Vagina (tissue), 2 donors: Measurements from ENCODE around the gene TCF20. TPM values are rescaled to one million over a fixed set of nuclear protein-coding genes. Genes with fewer than 3 reads are reported as not detected.

Experiments
- DNase-seq, 2 donors: peaks; one replicate each; pipeline ENCODE4 v3.0.0-alpha.2; 2017; ENCODE audit errors: extremely low spot score in 2 of 2
- H3K27ac ChIP-seq: fragments of 200-600 bp; sonication (generic); one replicate; pipeline ENCODE4 v1.5.1; 2019
- H3K27me3 ChIP-seq: fragments of 200-600 bp; sonication (generic); one replicate; pipeline ENCODE4 v1.5.1; 2019
- H3K36me3 ChIP-seq, 2 donors: fragments of 200-600 bp; sonication (generic); one replicate each; pipeline ENCODE4 v1.5.1; 2017 to 2019
- H3K4me1 ChIP-seq: fragments of 200-600 bp; sonication (generic); one replicate; pipeline ENCODE4 v1.5.1; 2019
- H3K4me3 ChIP-seq, 2 donors: fragments of 200-600 bp; sonication (generic); 1 replicate in 1 of 2; 2 replicates in 1 of 2; pipeline ENCODE4 v1.5.1; 2016 to 2019
- H3K9me3 ChIP-seq: fragments of 200-600 bp; sonication (generic); one replicate; pipeline ENCODE4 v1.5.1; 2019
- POLR2A ChIP-seq, 2 donors: fragments of 450-650 bp; IDR thresholded peaks; one replicate each; pipeline ENCODE4 v1.6.1; 2017; ENCODE audit warnings: antibody characterized with exemption in 2 of 2, mild to moderate bottlenecking in 2 of 2, moderate library complexity in 2 of 2
- POLR2AphosphoS5 ChIP-seq, 2 donors: sonication (generic); formaldehyde crosslinking; IDR thresholded peaks; one replicate each; pipeline ENCODE4 v1.9.0; 2017; ENCODE audit warnings: antibody characterized with exemption in 2 of 2, mild to moderate bottlenecking in 2 of 2, low read depth in 1 of 2; ENCODE audit not compliant: insufficient read depth in 1 of 2
- intact Hi-C: fragments of 100-400 bp; cut with DNase I; formaldehyde crosslinking; loops from one replicate; pipeline ENCODE4 v1.15.1; 2023
- total RNA-seq: library from RNA; depleted of rRNA; stranded (reverse); fragments of >200 nt; gene quantifications from one replicate; pipeline ENCODE4 v1.2.3, GENCODE V29; 2016
- TF ChIP-seq, protein P1 (sequence below), 3 experiments: fragments of 450-650 bp in 2 of 3; fragments of 200-600 bp in 1 of 3; sonication (generic) in 1 of 3; IDR thresholded peaks; one replicate each; pipeline ENCODE4 v1.5.1; 2017 to 2019; ENCODE audit warnings: antibody characterized with exemption in 3 of 3, mild to moderate bottlenecking in 2 of 3, moderate library complexity in 2 of 3

Gene TCF20
- total RNA-seq, 1 donor from 2014 or later: 30.4 TPM

DNA sequence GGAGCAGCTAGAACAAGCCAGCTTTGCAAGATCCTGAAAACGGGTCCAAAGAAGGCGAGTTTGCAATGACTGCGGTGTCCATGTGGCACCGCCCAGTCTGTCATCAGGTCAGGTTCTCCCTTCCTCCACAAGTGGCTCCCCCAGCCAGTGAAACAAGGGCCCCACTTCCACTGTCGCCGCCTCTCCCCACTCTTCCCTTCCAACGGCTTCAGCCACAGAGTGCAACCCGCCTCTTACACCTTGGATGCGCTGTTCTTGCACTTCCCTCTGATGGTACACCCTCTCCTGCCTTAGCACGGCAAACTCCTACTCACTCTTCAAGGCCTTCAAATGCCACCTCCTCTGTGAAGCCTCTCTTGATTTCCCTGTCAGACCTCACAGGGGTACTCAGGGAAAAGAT, 10.8 kb upstream of the TCF20 start:
- TF ChIP-seq, protein P1, sequence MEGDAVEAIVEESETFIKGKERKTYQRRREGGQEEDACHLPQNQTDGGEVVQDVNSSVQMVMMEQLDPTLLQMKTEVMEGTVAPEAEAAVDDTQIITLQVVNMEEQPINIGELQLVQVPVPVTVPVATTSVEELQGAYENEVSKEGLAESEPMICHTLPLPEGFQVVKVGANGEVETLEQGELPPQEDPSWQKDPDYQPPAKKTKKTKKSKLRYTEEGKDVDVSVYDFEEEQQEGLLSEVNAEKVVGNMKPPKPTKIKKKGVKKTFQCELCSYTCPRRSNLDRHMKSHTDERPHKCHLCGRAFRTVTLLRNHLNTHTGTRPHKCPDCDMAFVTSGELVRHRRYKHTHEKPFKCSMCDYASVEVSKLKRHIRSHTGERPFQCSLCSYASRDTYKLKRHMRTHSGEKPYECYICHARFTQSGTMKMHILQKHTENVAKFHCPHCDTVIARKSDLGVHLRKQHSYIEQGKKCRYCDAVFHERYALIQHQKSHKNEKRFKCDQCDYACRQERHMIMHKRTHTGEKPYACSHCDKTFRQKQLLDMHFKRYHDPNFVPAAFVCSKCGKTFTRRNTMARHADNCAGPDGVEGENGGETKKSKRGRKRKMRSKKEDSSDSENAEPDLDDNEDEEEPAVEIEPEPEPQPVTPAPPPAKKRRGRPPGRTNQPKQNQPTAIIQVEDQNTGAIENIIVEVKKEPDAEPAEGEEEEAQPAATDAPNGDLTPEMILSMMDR (IDR thresholded peaks at IDR 0.05): no peak
- Histone ChIP-seq H3K27me3 (no peaks in the 10 kb centered on the region), H3K36me3 (no peaks in the 10 kb centered on the region), H3K4me1 (peaks cover 22% of the 10 kb centered on the region), H3K9me3 (no peaks in the 10 kb centered on the region), H3K27ac (no peak overlapping the region), H3K4me3 (no peak overlapping the region)
- DNase-seq: no peak
- intact Hi-C loops: no loop called here

DNA sequence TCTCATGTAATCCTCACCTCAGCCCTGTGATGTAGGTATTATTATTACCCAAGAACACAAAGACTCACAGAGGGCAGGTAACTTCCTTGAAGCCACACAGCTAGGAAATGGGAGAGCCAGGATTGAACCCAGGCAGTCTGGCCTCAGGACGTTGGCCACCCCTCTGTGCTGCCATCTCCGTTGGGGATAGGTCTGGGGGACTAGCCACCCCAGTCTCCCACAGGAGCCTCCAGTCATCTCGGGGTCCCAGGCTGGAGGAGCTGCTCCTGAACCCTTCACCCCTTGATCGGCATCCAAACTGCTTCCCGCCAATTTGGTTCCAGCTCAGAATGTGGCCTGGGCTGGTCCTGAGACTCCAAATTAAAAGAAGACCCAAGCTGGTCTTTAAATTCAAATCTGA, 10.4 kb upstream of the TCF20 start:
- no peaks in the 10 kb centered on the region for H3K36me3 ChIP-seq
- TF ChIP-seq POLR2A (IDR thresholded peaks at IDR 0.05) (no peak), POLR2AphosphoS5 (IDR thresholded peaks at IDR 0.05; ENCODE audit: insufficient read depth in 1 of 2, low read depth in 1 of 2) (no peak)
- H3K9me3 ChIP-seq: no peaks in the 10 kb centered on the region
- DNase-seq: no peak
- no peaks in the 10 kb centered on the region for H3K27me3 ChIP-seq
- H3K4me1 ChIP-seq: peaks cover 22% of the 10 kb centered on the region
- H3K27ac ChIP-seq: no peak overlapping the region
- intact Hi-C loops: no loop called here
- H3K4me3 ChIP-seq: no peak overlapping the region

DNA sequence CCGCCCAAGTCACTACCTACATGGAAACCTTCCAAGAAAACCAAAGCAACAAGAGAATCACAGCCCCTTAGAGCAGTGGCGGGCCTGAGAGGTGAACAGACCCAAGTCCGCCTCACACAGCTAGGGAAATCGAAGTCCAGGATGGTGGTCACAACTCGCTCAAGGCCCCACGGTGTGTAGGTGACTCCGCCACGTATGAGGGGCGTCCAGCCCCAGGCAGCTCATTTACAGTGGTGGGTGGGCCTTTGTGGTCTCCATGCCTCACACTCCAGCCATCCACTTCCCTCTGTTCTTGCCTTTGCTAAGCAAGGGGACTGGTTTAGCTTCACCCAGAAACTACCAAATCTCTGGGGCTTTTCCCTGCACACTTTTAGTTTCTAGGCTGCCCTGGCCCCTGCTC, 9.7 kb upstream of the TCF20 start:
- Histone ChIP-seq H3K4me1 (peaks cover 22% of the 10 kb centered on the region), H3K27ac (no peak overlapping the region), H3K4me3 (no peak overlapping the region), H3K27me3 (no peaks in the 10 kb centered on the region), H3K9me3 (no peaks in the 10 kb centered on the region), H3K36me3 (no peaks in the 10 kb centered on the region)
- TF ChIP-seq POLR2A (IDR thresholded peaks at IDR 0.05) (no peak), POLR2AphosphoS5 (IDR thresholded peaks at IDR 0.05; ENCODE audit: insufficient read depth in 1 of 2, low read depth in 1 of 2) (no peak)
- TF ChIP-seq, protein P1 (IDR thresholded peaks at IDR 0.05): no peak
- no peak for DNase-seq
- intact Hi-C loops: no loop called here

DNA sequence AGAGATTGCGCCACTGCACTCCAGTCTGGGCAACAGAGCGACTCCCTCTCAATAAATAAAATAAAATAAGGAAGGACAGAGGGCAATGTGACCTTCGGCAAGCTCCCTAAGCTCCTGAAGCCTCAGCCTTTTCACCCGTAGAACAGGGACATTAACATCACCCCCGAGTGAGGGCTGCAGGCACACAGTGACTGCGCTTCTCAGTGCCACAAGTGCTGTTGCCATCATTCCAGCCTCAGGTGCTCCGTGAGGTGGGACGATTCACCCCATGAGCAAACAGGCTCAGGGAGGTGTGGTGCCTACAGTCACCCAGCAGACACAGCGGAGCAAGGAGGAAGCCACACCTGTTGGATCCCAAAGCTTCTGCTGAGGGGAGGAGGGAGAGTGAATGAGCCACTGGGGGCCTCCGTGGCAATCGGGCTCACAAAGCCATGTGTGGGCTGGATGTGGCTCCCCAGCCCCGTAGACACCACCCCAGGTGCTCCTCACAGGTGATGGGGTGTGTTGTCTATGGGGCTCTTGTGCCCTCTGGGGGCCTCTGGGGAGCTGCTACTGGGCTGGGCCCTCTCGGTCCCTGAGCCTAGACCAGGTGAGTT, 9.1 kb upstream of the TCF20 start:
- Histone ChIP-seq H3K27me3 (no peaks in the 10 kb centered on the region), H3K4me3 (no peak overlapping the region), H3K9me3 (no peaks in the 10 kb centered on the region), H3K27ac (no peak overlapping the region), H3K36me3 (no peaks in the 10 kb centered on the region), H3K4me1 (peaks cover 22% of the 10 kb centered on the region)
- DNase-seq: no peak
- intact Hi-C loops: loop anchor here (1.0 to 10.0 kb wide), 3 partner anchors 42 to 155 kb away; partner anchors contain the start of gene NFAM1
- no peak for TF ChIP-seq POLR2A (IDR thresholded peaks at IDR 0.05)
- TF ChIP-seq, protein P1 (IDR thresholded peaks at IDR 0.05): no peak

DNA sequence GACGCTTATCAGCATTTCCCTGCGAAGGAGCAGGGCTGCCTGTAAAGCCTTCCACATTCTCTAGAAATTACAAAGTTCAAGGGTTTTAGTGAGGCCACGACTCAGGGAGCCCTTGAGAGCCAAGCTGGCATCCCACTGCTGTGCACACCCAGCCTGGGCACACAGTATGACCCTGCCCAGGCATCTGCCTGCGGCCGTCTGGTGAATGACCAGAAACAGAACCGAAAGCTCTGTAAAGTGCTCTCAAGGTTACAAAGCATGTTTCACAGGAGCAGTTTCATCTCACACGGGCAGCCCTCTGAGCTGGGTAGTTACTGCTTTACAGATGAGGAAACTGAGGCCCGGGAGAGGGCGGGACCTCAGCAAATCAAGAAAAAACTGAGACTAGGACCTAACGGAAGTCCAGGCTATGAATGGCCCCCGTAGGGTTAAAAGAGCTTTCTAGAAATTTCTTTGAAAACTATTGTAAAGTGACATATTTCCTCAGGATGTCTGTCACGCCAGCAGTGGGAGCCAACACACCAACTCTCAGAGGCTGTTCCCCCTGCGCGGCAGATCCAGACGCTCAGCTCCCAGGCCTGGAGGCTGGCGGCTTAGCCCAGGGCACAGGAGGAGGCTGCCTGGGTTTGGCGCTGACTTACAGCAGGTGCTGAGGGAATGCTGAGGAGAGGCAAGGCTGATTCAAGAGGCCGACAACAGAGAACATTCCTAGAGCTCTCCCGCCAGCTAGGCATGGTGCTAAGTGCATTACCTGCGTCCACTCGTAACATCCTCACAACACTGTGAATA, 7.7 kb upstream of the TCF20 start:
- DNase-seq: no peak
- H3K9me3 ChIP-seq: no peaks in the 10 kb centered on the region
- H3K27ac ChIP-seq: no peak overlapping the region
- H3K4me1 ChIP-seq: peaks cover 11% of the 10 kb centered on the region
- H3K36me3 ChIP-seq: no peaks in the 10 kb centered on the region
- TF ChIP-seq POLR2AphosphoS5 (IDR thresholded peaks at IDR 0.05; ENCODE audit: insufficient read depth in 1 of 2, low read depth in 1 of 2) (no peak), POLR2A (IDR thresholded peaks at IDR 0.05) (no peak)
- TF ChIP-seq, protein P1 (IDR thresholded peaks at IDR 0.05): no peak
- no peaks in the 10 kb centered on the region for H3K27me3 ChIP-seq
- intact Hi-C loops: loop anchor here (10.0 kb wide), 2 partner anchors 87 to 157 kb away; partner anchors contain the start of gene NFAM1
- no peak overlapping the region for H3K4me3 ChIP-seq
